Measurements from ENCODE around the gene MCTP1. TPM values are rescaled to one million over a fixed set of nuclear protein-coding genes. Genes with fewer than 3 reads are reported as not detected.

Gene MCTP1
- total RNA-seq, 1 experiment from 2014 or later: 7.5 TPM

- Histone ChIP-seq H3K4me1 (ENCODE audit: insufficient read depth, low read length) (no peaks in the 10 kb centered on the region), H3K4me3 (ENCODE audit: low read length) (no peak overlapping the region), H3F3A (ENCODE audit: low read length, unreplicated experiment) (no peaks in the 10 kb centered on the region), H3K36me3 (ENCODE audit: low read depth, low read length) (no peaks in the 10 kb centered on the region), H3K9me2 (replicated peaks; ENCODE audit: low read length) (no peaks in the 10 kb centered on the region), H3K4me2 (ENCODE audit: low read length) (no peak overlapping the region), H2AFZ (ENCODE audit: low read length) (no peak overlapping the region), H3K79me2 (ENCODE audit: low read length) (no peaks in the 10 kb centered on the region), H3K27me3 (ENCODE audit: low read length) (no peaks in the 10 kb centered on the region), H4K20me1 (ENCODE audit: low read length) (no peaks in the 10 kb centered on the region), H3K27ac (ENCODE audit: low read length) (no peak overlapping the region), H3K9me3 (ENCODE audit: low read length) (no peaks in the 10 kb centered on the region), H3K9ac (ENCODE audit: low read length) (no peak overlapping the region)
- POLR2A ChIA-PET (ENCODE audit: unreplicated experiment): no interaction called here
- CTCF ChIA-PET: no interaction called here
- ATAC-seq (no peak), DNase-seq (no peak)
- no TSS peak for BruUV-seq (replicated peaks)
- intact Hi-C loops (cut with micrococcal nuclease): no loop called here
- TF ChIP-seq, protein P1, sequence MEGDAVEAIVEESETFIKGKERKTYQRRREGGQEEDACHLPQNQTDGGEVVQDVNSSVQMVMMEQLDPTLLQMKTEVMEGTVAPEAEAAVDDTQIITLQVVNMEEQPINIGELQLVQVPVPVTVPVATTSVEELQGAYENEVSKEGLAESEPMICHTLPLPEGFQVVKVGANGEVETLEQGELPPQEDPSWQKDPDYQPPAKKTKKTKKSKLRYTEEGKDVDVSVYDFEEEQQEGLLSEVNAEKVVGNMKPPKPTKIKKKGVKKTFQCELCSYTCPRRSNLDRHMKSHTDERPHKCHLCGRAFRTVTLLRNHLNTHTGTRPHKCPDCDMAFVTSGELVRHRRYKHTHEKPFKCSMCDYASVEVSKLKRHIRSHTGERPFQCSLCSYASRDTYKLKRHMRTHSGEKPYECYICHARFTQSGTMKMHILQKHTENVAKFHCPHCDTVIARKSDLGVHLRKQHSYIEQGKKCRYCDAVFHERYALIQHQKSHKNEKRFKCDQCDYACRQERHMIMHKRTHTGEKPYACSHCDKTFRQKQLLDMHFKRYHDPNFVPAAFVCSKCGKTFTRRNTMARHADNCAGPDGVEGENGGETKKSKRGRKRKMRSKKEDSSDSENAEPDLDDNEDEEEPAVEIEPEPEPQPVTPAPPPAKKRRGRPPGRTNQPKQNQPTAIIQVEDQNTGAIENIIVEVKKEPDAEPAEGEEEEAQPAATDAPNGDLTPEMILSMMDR (conservative IDR thresholded peaks at IDR 0.05; ENCODE audit: low read depth, low read length): no peak
- TF ChIP-seq EZH2phosphoT487 (IDR thresholded peaks at IDR 0.05; ENCODE audit: borderline replicate concordance, low read length) (no peak), EZH2 (IDR thresholded peaks at IDR 0.05; ENCODE audit: low read length, unreplicated experiment) (no peak)
Measured at GRCh38 chr5:94820488-94820887, 464.4 kb downstream of the MCTP1 start.

DNA sequence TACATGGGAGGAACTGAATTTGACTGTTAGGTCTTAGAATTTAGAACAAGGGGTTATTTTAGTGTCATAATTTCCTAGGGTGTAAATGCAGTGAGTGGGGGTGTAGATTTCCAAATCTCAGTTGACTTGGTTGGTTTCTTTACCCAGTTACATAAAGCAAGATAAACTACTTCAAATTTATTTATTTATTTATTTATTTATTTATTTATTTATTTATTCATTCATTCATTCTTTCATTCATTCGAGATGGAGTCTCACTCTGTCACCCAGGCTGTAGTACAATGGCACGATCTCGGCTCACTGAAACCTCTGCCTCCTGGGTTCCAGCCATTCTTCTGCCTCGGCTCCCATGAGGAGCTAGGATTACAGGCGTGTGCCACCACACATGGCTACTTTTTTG is 466.0 kb downstream of the MCTP1 start:
- Histone ChIP-seq H3K27me3 (ENCODE audit: low read length) (no peaks in the 10 kb centered on the region), H3K79me2 (ENCODE audit: low read length) (no peaks in the 10 kb centered on the region), H4K20me1 (ENCODE audit: low read length) (no peaks in the 10 kb centered on the region), H3K36me3 (ENCODE audit: low read depth, low read length) (no peaks in the 10 kb centered on the region), H3K4me1 (ENCODE audit: insufficient read depth, low read length) (no peaks in the 10 kb centered on the region), H3F3A (ENCODE audit: low read length, unreplicated experiment) (no peaks in the 10 kb centered on the region), H3K9me2 (replicated peaks; ENCODE audit: low read length) (no peaks in the 10 kb centered on the region), H2AFZ (ENCODE audit: low read length) (no peak overlapping the region), H3K4me3 (ENCODE audit: low read length) (no peak overlapping the region), H3K4me2 (ENCODE audit: low read length) (no peak overlapping the region), H3K9ac (ENCODE audit: low read length) (no peak overlapping the region), H3K9me3 (ENCODE audit: low read length) (no peaks in the 10 kb centered on the region), H3K27ac (ENCODE audit: low read length) (no peak overlapping the region)
- TF ChIP-seq EZH2 (IDR thresholded peaks at IDR 0.05; ENCODE audit: low read length, unreplicated experiment) (no peak), EZH2phosphoT487 (IDR thresholded peaks at IDR 0.05; ENCODE audit: borderline replicate concordance, low read length) (no peak)
- TF ChIP-seq, protein P1 (conservative IDR thresholded peaks at IDR 0.05; ENCODE audit: low read depth, low read length): no peak
- POLR2A ChIA-PET (ENCODE audit: unreplicated experiment): no interaction called here
- CTCF ChIA-PET: no interaction called here
- BruUV-seq (replicated peaks): no TSS peak
- intact Hi-C loops (cut with micrococcal nuclease): no loop called here
- DNase-seq (no peak), ATAC-seq (no peak)

GRCh38 chr5:94815313-94816039 is 469.4 kb downstream of the MCTP1 start:
- no peaks in the 10 kb centered on the region for H3K9me3 ChIP-seq (ENCODE audit: low read length)
- H2AFZ ChIP-seq (ENCODE audit: low read length): no peak overlapping the region
- no peak overlapping the region for H3K4me2 ChIP-seq (ENCODE audit: low read length)
- H3F3A ChIP-seq (ENCODE audit: low read length, unreplicated experiment): no peaks in the 10 kb centered on the region
- no peaks in the 10 kb centered on the region for H4K20me1 ChIP-seq (ENCODE audit: low read length)
- TF ChIP-seq EZH2 (IDR thresholded peaks at IDR 0.05; ENCODE audit: low read length, unreplicated experiment) (no peak), EZH2phosphoT487 (IDR thresholded peaks at IDR 0.05; ENCODE audit: borderline replicate concordance, low read length) (no peak)
- TF ChIP-seq, protein P1 (conservative IDR thresholded peaks at IDR 0.05; ENCODE audit: low read depth, low read length): no peak
- H3K4me1 ChIP-seq (ENCODE audit: insufficient read depth, low read length): no peaks in the 10 kb centered on the region
- ChIA-PET POLR2A (ENCODE audit: unreplicated experiment) (no interaction called here), CTCF (no interaction called here)
- intact Hi-C loops (cut with micrococcal nuclease): no loop called here
- BruUV-seq (replicated peaks): no TSS peak
- no peak overlapping the region for H3K27ac ChIP-seq (ENCODE audit: low read length)
- no peaks in the 10 kb centered on the region for H3K36me3 ChIP-seq (ENCODE audit: low read depth, low read length)
- H3K9me2 ChIP-seq (replicated peaks; ENCODE audit: low read length): no peaks in the 10 kb centered on the region
- H3K79me2 ChIP-seq (ENCODE audit: low read length): no peaks in the 10 kb centered on the region
- ATAC-seq (no peak), DNase-seq (no peak)
- no peaks in the 10 kb centered on the region for H3K27me3 ChIP-seq (ENCODE audit: low read length)
- H3K9ac ChIP-seq (ENCODE audit: low read length): no peak overlapping the region
- H3K4me3 ChIP-seq (ENCODE audit: low read length): no peak overlapping the region
